OCI-LY3 (cell line): ENCODE measurements around the gene SESN1.
"Not testable (repeated sequence)": the region's sequence is repeated elsewhere in the genome, so short reads cannot be mapped to it uniquely, and the experiment has no call there.

ENCODE experiments used
- H2AFZ ChIP-seq: fragments of 200-600, 300-600 bp; shearing (Covaris generic); 2 replicates; pipeline ENCODE4 v1.6.0; 2014; ENCODE audit warnings: antibody characterized with exemption, low read depth, low read length
- H3K27ac ChIP-seq: fragments of 200-600, 300-600 bp; sonication (generic); 2 replicates; pipeline ENCODE4 v1.5.1; 2014; ENCODE audit warnings: mild to moderate bottlenecking, low read length, moderate library complexity, mixed read lengths
- H3K27me3 ChIP-seq: fragments of 200-600, 300-600 bp; sonication (generic); 2 replicates; pipeline ENCODE4 v1.6.1; 2014; ENCODE audit warnings: low read depth, low read length, mixed read lengths
- H3K36me3 ChIP-seq: fragments of 200-600, 300-600 bp; sonication (generic); replicated peaks from 2 replicates; pipeline ENCODE3; 2014; ENCODE audit warnings: low read depth, low read length, mixed read lengths
- H3K4me1 ChIP-seq: fragments of 300-600, 200-600 bp; sonication (generic); 2 replicates; pipeline ENCODE4 v1.6.1; 2014; ENCODE audit warnings: low read length, mixed read lengths
- H3K4me2 ChIP-seq: fragments of 200-600, 300-600 bp; sonication (generic); 2 replicates; pipeline ENCODE4 v1.6.1; 2014; ENCODE audit warnings: low read length, mixed read lengths
- H3K4me3 ChIP-seq: fragments of 300-600, 200-600 bp; sonication (generic); 2 replicates; pipeline ENCODE4 v1.5.1; 2014; ENCODE audit warnings: antibody characterized with exemption, mild to moderate bottlenecking, low read length, moderate library complexity
- H3K79me2 ChIP-seq: fragments of 300-600, 200-600 bp; shearing (Covaris generic); 2 replicates; pipeline ENCODE4 v1.6.1; 2014; ENCODE audit warnings: mild to moderate bottlenecking, low read length, mixed read lengths
- H3K9ac ChIP-seq: fragments of 300-600, 200-600 bp; shearing (Covaris generic); 2 replicates; pipeline ENCODE4 v1.6.0; 2014; ENCODE audit warnings: mild to moderate bottlenecking, low read length, moderate library complexity
- H3K9me3 ChIP-seq: fragments of 200-600, 300-600 bp; shearing (Covaris generic); 2 replicates; pipeline ENCODE4 v1.6.1; 2014; ENCODE audit warnings: low read length, mixed read lengths; ENCODE audit not compliant: insufficient read depth
- H4K20me1 ChIP-seq: fragments of 200-600, 300-600 bp; sonication (generic); 2 replicates; pipeline ENCODE4 v1.6.1; 2016; ENCODE audit warnings: low read length, mixed read lengths; ENCODE audit not compliant: insufficient read depth
- EZH2phosphoT487 ChIP-seq: fragments of 200-600 bp; shearing (Covaris generic); IDR thresholded peaks from 2 replicates; pipeline ENCODE4 v1.6.1; 2018; ENCODE audit warnings: antibody characterized with exemption, mixed run types, low read depth
- TF ChIP-seq, protein P1 (sequence below): fragments of 200-600, 300-600 bp; sonication (generic); IDR thresholded peaks from 2 replicates; pipeline ENCODE4 v1.5.1; 2014; ENCODE audit warnings: antibody characterized with exemption, low read length, low read depth

The SESN1 gene

DNA sequence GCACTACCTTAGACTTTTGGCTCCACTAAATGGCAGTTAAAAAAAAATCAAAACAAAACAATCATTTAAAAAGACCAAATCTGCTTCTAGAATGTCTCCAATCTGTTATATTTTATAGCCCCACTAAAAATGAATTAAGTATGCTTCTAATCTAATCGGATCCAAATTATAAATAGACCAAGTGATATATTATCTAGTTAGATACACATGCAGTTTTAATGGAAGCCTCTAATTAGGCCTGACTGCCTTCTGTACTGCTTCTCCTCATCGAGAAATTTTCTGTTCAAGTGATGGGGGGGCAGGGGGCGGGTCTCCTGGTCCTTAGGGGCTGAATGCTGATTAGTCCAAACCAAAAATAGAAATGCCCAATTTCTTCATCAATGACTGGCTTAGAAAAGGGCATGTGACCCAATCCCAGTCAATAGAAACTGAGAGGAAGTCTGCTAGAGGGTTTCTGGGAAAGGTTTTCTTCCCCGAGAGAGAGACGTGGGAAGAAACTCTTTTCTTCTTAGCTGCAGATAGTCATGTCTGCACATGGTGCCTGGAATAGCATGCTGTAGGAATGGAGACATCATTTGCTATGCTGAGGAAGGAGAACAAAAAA lies 6.9 kb downstream of the SESN1 start:
- no peak overlapping the region for H3K4me2 ChIP-seq
- 0 out of 2 replicates have a peak, but pooled peaks cover 2% of the 10 kb centered on the region for H3K4me1 ChIP-seq
- H3K9ac ChIP-seq = no peak overlapping the region
- no peaks in the 10 kb centered on the region for H3K9me3 ChIP-seq
- H3K79me2 ChIP-seq = no peaks in the 10 kb centered on the region
- H3K27ac ChIP-seq = no peak overlapping the region
- no peaks in the 10 kb centered on the region for H4K20me1 ChIP-seq
- H3K4me3 ChIP-seq = no peak overlapping the region
- H3K27me3 ChIP-seq = no peaks in the 10 kb centered on the region
- no peaks in the 10 kb centered on the region for H3K36me3 ChIP-seq
- no peak overlapping the region for H2AFZ ChIP-seq
- TF ChIP-seq, protein P1, sequence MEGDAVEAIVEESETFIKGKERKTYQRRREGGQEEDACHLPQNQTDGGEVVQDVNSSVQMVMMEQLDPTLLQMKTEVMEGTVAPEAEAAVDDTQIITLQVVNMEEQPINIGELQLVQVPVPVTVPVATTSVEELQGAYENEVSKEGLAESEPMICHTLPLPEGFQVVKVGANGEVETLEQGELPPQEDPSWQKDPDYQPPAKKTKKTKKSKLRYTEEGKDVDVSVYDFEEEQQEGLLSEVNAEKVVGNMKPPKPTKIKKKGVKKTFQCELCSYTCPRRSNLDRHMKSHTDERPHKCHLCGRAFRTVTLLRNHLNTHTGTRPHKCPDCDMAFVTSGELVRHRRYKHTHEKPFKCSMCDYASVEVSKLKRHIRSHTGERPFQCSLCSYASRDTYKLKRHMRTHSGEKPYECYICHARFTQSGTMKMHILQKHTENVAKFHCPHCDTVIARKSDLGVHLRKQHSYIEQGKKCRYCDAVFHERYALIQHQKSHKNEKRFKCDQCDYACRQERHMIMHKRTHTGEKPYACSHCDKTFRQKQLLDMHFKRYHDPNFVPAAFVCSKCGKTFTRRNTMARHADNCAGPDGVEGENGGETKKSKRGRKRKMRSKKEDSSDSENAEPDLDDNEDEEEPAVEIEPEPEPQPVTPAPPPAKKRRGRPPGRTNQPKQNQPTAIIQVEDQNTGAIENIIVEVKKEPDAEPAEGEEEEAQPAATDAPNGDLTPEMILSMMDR = no peak
- TF ChIP-seq EZH2phosphoT487 = no peak

DNA sequence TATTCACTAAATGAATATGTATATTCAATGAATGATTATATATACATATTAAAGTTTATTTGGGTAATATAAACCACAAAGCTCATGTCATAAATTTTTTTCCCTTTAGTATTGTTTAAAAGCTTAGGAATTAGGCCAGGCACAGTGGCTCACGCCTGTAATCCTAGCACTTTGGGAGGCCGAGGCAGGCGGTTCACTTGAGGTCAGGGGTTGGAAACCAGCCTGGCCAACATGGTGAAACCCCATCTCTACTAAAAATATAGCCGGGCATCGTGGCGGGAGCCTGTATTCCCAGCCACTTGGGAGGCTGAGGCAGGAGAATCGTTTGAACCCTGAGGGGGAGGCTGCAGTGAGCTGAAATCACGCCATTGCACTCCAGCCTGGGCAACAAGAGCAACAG lies 10.5 kb downstream of the SESN1 start:
- not testable (repeated sequence) for H2AFZ ChIP-seq, H3K27ac ChIP-seq, H3K4me1 ChIP-seq, H3K4me2 ChIP-seq, H3K9me3 ChIP-seq, H4K20me1 ChIP-seq, H3K4me3 ChIP-seq, H3K9ac ChIP-seq, H3K27me3 ChIP-seq, H3K36me3 ChIP-seq, H3K79me2 ChIP-seq

DNA sequence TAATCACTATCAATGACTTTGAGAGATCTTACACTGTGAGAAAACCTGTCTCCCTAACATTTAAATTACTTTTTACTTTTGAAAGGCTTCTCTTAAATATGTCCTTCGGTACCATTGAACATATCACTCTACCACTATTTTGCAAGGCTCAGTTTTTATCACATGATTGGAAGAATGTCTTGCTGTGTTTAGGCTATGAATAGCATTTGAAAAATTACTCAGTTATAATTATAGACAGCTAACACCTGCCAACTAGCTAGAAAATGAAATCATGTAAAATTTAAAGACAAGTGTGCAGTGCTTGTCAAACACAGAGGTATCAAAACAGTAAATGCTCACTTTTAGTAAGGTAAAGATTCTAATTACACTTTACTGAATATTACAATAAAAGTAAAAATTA lies 11.0 kb downstream of the SESN1 start:
- no peak overlapping the region for H3K9ac ChIP-seq
- no peaks in the 10 kb centered on the region for H3K9me3 ChIP-seq
- H3K79me2 ChIP-seq = no peaks in the 10 kb centered on the region
- no peaks in the 10 kb centered on the region for H4K20me1 ChIP-seq
- H2AFZ ChIP-seq = no peak overlapping the region
- H3K27ac ChIP-seq = no peak overlapping the region
- H3K4me1 ChIP-seq = no peaks in the 10 kb centered on the region
- H3K4me2 ChIP-seq = no peak overlapping the region
- TF ChIP-seq, protein P1 = no peak
- TF ChIP-seq EZH2phosphoT487 = no peak
- no peaks in the 10 kb centered on the region for H3K36me3 ChIP-seq
- H3K27me3 ChIP-seq = no peaks in the 10 kb centered on the region
- no peak overlapping the region for H3K4me3 ChIP-seq

DNA sequence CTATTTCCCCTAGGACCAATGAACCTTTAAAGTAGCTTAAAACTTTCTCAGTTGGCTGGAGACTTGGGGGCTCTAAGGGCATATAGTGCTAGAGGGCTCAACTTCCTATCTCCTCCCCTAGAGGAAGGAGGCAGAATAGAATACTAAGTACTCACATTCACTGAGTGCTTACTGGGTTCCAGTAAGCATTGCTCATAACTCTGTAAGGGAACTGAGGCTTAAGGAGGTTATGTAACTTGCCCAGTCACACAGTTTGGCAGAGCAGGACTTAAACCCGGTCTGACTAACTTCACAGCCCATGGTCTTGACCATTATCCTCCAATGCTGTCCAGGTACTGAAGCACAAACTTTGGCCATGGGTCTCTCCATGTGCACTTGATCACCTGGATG lies 12.5 kb downstream of the SESN1 start:
- Histone ChIP-seq H3K9me3 (no peaks in the 10 kb centered on the region), H3K9ac (no peak overlapping the region), H2AFZ (no peak overlapping the region), H3K4me2 (no peak overlapping the region), H3K4me1 (no peaks in the 10 kb centered on the region), H3K36me3 (no peaks in the 10 kb centered on the region), H3K4me3 (no peak overlapping the region), H3K79me2 (no peaks in the 10 kb centered on the region), H3K27me3 (no peaks in the 10 kb centered on the region), H4K20me1 (no peaks in the 10 kb centered on the region), H3K27ac (no peak overlapping the region)
- TF ChIP-seq EZH2phosphoT487 = no peak
- TF ChIP-seq, protein P1 = no peak
